Limb (tissue), 2 donors: ENCODE measurements around the gene GAST.
"Not testable (repeated sequence)": the region's sequence is repeated elsewhere in the genome, so short reads cannot be mapped to it uniquely, and the experiment has no call there.

Source experiments
- DNase-seq, 2 donors: peaks; one replicate each; pipeline ENCODE4 v3.0.0-alpha.2; 2016; ENCODE audit errors: extremely low spot score in 2 of 2

GAST gene, protein sequence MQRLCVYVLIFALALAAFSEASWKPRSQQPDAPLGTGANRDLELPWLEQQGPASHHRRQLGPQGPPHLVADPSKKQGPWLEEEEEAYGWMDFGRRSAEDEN

GRCh38 chr17:41711669-41712400, at the start of gene GAST:
GAST (plus strand) TSS chr17:41712331; CDS start chr17:41715437, 3,106 bp downstream.
- no peak for DNase-seq

DNA sequence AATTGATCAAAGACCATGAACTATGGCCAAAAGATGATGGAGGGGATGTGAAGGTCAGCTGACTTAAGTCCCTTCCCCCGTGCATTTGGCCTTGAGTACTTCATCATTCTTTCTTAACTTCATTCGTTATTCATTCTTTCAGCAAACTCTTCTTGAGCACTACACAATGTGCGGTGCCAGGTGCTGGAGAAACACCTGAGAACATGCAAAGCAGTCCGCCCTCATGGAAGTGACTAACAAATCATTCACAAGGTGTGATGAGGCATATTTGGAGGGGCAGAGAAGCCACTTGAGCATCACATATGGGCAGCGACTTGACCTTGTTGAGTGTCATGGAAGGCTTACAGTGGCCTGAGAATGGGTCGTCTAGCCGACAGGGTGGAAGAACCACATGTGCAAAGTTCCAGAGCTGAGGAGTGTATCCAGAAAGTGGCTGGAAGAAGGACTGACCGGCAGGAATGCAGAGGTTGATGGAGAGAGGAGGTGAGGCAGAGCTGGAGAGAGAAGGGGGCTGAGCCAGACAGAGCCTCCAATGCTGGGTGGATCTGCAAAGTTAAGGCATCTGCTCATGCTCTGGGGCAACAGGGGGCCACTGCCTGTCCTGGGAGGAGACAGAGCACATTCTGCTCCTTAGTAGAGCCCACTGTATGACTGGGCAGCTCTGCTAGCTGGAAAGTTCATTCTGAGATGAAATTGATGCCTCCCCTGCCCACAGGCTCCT, 48.5 kb upstream of the GAST start:
- DNase-seq, result no peak

GRCh38 chr17:41664172-41664457, 48.0 kb upstream of the GAST start:
- no peak for DNase-seq

DNA sequence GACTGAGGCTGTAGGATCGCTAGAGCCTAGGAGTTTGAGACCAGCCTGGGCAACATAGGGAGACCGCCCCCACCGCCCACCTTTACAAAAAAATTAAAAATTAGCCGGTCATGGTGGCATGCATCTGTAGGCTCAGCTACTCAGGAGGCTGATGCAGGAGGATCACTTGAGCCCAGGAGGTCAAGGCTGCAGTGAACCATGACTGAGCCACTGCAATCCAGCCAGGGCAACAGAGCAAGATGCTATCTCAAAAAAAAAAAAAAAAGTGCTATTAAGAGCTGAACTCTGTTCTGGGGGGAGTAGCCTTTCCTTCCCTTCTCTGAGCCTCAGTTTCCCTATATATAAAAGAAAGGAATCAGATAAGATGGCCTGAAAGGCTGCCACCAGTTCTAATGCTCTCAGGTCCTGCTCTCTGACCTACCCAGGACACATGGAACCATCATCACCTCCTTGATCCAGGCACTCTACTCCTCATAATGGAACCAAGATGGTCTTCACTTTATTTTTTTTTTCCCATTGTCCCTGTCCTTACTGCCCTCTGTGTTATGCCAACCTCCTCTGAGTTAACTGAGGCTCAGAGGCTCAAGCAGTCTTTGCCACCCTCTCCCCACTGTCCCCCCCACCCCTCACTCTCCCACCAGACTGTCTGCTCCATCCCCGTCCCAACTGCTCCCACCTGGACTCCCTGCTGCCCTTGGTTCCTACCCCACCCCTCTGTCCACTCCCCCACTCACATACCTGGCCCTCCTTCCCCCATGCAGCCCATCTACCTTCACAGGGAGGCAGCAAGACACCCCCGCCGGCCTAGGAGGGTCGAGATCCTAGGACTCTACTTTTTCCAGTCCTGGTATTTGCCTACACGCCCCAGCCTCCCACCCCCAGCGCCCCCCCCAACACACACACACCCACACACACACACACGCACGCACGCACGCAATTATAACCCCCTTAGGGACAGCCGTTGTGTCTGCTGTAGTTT, 47.3 kb upstream of the GAST start:
- DNase-seq, result no peak

- DNase-seq, result peak; percentile 82 to 93
These were observed 46.4 kb upstream of the GAST start for GRCh38 chr17:41665566-41666236.

DNA sequence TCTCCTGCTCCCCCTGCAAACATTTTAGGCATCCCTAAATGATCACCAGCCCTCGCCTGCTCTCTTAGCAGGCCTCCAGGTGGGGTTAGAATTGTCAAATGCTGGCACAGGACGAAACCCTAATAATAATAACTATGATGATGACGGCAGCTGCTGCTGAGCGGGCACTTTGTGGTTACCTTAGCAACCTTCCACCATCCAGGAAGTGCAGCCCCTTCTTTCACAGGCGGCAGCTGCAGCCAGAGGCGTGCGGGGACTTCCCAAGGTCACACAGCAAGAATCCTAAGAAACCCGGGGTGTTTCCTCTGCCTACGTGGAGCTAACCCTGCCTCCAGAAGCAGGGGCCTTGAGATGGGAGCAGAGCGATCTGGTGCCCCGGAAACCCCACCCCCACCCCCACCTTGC, 45.9 kb upstream of the GAST start:
- no peak for DNase-seq

GRCh38 chr17:41666708-41667279, 45.3 kb upstream of the GAST start:
- DNase-seq, result peak; percentile 69 to 91

DNA sequence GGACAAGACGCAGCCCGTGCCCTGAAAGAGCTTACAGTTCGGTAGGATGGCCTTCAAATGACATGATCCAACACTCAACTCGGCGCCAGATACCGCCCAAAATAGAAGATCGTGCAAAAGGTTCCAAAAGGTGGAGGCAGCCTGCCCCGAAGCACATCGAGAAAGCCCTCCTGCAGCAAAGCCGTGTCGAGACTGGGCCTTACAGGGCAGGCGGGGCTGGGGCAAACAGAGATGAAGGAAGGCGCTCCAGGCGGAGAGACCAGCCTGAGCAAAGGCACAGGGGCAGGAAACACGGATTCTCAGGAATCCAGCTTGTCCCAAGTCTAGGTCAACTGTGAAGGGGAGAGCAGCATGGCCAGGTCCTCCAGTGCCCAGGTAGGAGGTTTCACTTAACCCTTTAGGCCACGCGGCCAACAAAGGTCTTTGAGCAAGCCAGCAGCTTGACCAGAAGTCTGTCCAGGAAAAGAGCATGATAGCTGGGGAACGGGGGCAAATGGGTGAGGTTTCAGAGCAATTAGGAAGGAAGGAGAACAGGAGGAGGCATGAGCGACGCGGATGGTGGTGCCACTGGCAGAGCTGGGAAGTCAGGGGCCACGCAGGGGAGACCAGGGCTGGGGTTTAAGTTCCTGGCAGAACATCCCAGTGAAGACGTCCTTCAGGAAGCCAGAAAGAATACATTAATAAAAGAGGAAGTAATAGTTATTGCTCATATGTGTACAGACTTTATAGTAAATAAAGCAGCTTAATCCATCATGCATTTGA, 44.7 kb upstream of the GAST start:
- DNase-seq, result no peak

- no peak for DNase-seq
These were observed 40.0 kb upstream of the GAST start for GRCh38 chr17:41672153-41672552.

GRCh38 chr17:41675157-41676057, 36.7 kb upstream of the GAST start:
- DNase-seq, result not testable (repeated sequence)

- DNase-seq, result no peak
These were observed 36.1 kb upstream of the GAST start for GRCh38 chr17:41676058-41676419.

- DNase-seq, result no peak
These were observed 33.7 kb upstream of the GAST start for GRCh38 chr17:41678411-41678906.

- no peak for DNase-seq
These were observed 33.0 kb upstream of the GAST start for GRCh38 chr17:41678907-41679739.

DNA sequence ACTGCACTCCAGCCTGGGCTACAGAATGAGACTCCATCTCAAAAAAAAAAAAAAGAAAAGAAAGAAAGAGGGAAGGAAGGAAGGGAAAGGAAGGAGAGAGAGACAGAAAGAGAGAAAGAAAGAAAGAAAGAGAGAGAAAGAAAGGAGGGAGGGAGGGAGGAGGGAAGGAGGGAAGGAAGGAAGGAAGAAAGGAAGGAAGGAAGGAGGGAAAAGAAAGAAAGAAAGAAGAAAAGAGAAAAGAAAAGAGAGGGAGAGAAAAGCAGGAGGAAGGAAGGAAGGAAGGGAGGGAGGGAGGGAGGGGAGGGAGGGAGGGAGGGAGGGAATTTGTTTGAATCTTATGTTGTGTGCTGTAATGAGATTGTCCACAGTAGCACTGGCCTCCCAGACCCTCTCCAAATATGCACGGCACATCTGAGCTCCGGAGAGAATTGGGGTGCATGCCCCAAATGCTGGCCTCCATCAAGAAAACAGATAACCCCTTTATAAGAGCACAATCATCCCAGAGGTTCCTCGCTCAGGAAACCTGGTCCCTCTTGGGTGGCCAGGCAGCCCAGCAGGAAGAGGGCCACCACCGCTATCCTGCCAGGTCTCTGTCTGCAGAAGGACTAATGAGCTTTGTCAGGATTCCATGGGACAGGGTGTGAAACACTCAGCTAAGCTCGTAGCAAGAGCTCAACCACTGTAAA, 32.2 kb upstream of the GAST start:
- DNase-seq, result no peak

- no peak for DNase-seq
These were observed 31.6 kb upstream of the GAST start for GRCh38 chr17:41680426-41681040.

DNA sequence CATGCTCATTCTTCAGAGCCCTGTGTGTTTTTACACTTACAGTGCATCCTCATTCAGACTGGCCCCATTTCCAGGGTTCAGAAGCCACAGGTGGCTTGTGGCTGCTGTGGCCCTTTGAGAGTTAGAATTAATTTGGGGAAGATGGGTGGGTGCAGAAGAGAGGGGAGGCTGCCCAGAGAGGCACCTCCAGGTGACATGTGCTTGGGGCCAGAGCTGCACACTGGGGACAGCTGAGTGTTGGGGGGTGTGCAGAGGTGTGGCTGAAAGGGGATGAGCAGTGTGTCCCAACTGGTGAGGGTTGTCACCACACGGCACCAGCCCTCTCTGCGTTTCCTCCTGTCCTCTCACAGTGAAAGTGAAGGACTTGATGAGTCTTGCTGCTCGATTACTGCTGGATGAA, 30.4 kb upstream of the GAST start:
- DNase-seq, result no peak

DNA sequence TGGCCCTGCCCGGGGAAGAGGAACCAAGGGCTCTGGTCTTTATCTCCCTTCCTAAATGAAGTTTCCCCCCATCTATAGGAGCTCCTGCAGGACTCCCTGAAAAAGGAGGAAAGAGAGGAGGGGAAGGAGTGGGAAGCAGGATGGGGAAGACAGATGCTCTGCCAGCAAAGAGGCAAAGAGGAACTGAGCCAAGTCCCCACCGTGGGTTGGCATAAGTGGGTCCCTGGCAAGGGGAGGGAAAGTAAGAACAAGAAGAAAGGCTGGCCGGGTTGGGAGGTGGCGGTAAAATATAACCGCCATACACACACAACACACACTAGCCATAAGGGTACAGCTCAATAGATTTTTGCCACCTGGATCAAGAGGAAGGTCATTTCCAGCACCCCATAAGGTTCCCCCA, 29.5 kb upstream of the GAST start:
- DNase-seq, result no peak
